Measurements from ENCODE around the gene SDHB.

SDHB gene

GRCh38 chr1:17053685-17054410, at the start of gene SDHB:
Gene SDHB, minus strand, starts transcription at chr1:17054032. Its CDS starts 13 bp downstream, at chr1:17054019.
- peak; percentile 99 for DNase-seq (ENCODE audit: low read depth)

GRCh38 chr1:17102232-17102631, 48.4 kb upstream of the SDHB start:
- no peak for DNase-seq (ENCODE audit: low read depth)

GRCh38 chr1:17101261-17101660, 47.4 kb upstream of the SDHB start:
- no peak for DNase-seq (ENCODE audit: low read depth)

DNA sequence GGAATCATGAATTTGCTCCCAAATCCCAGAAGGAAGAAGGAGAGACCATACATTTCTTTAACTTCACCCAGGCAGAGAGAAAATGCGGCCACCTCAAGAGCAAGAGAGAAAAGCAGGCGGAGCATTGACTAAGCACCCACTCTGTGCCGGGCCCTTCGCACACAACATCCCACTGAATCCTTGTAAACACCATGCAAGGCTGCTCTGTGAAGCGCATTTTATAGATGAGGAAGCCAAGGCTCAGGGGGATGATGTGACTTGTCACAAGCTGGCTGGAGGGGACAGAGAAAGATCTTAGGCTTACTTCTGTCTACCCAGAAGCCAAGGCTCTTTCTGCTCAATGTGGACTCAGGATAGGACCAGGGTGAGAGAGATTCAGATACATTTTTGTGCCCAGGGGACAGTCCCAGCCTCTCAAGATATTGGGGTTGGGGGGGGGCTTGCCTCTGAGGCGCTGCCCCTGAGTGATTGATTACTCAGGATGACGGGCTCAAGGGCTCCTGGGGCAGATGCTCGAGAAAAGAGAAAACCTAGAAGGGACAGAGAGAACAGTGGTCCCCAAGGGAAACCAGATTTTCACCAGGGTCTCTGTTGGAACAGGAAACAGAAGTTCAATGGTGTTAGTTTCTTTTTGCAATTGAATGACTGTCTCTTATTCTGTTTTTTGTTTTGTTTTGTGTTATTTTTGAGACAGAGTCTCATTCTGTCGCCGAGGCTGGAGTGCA, 45.9 kb upstream of the SDHB start:
- no peak for DNase-seq (ENCODE audit: low read depth)

- DNase-seq (ENCODE audit: low read depth), result no peak
Measured at GRCh38 chr1:17098446-17099317, 44.9 kb upstream of the SDHB start.

- no peak for DNase-seq (ENCODE audit: low read depth)
Measured at GRCh38 chr1:17097787-17098186, 44.0 kb upstream of the SDHB start.

GRCh38 chr1:17097147-17097546, 43.3 kb upstream of the SDHB start:
- DNase-seq (ENCODE audit: low read depth), result no peak

DNA sequence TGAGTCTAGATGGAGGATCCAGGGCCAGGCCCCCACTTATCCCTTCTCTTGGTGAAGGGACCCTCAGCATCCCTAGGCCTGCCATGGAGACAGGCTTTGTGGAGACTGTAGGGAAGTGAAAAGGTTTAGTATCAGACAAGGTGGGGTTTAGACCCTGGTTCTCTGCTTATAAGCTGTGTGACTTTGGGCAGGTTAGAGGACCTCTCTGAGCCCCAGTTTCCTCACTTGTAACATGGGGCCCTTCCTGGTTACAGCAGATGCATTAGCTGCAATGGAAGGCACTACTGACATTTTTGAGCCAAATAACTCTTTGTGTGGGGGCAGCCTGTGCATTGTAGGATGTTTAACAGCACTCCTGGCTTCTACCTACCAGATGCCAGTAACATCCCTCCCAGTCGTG, 42.8 kb upstream of the SDHB start:
- no peak for DNase-seq (ENCODE audit: low read depth)

GRCh38 chr1:17095141-17095540, 41.3 kb upstream of the SDHB start:
- no peak for DNase-seq (ENCODE audit: low read depth)

DNA sequence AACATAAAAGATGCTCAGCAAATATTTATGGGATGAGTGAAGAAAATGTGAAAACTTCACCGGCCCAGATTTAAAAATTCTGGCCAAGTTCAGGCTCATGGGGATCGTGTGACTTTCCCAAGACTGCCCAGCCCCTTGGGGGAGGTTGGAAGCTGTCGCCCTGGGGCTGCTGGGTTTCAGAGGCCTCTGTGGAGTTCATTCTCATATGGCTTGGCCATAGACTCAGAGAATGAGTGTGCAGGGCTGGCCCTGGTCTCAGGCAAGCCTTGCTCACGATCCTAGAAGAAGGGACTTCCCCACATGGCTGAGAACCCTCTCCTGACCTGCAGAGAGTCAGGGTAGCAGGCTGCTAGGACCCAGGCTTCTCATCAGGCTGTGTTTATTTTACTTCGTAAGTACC, 40.8 kb upstream of the SDHB start:
- DNase-seq (ENCODE audit: low read depth), result no peak

DNA sequence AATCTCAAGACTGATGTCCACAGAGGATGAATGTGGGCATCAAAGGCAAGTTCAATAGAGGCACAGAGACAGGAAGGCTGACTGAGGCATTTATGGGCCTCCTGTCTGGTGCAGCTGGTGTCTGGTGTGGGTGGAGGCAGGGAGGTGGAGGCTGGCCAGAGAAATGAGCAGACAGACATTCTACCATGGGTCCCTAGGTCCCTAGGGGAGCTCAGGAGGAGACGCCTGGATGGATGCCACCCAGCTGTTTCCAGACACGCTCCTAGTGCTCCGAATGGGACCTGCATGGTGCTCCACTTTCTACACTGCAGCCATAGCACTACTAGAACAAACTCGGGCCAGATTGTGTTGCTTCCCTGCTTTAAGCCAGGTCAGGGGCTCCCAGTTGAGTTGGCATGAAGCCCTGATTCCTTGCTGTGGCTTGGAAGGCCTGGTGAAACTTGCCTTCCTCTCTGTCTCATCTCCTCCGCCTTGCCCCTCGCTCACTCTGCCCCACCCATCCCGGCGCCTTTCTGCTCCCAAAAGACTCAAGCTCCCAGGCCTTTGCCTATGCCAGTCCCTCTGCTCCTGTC, 40.1 kb upstream of the SDHB start:
- DNase-seq (ENCODE audit: low read depth), result no peak

GRCh38 chr1:17091252-17091651, 37.4 kb upstream of the SDHB start:
- DNase-seq (ENCODE audit: low read depth), result no peak

- DNase-seq (ENCODE audit: low read depth), result no peak
Measured at GRCh38 chr1:17089506-17089905, 35.7 kb upstream of the SDHB start.

- no peak for DNase-seq (ENCODE audit: low read depth)
Measured at GRCh38 chr1:17086751-17087150, 32.9 kb upstream of the SDHB start.

- DNase-seq (ENCODE audit: low read depth), result no peak
Measured at GRCh38 chr1:17084787-17085186, 31.0 kb upstream of the SDHB start.

- DNase-seq (ENCODE audit: low read depth), result no peak
Measured at GRCh38 chr1:17082761-17083160, 28.9 kb upstream of the SDHB start.

- no peak for DNase-seq (ENCODE audit: low read depth)
Measured at GRCh38 chr1:17081439-17081838, 27.6 kb upstream of the SDHB start.

DNA sequence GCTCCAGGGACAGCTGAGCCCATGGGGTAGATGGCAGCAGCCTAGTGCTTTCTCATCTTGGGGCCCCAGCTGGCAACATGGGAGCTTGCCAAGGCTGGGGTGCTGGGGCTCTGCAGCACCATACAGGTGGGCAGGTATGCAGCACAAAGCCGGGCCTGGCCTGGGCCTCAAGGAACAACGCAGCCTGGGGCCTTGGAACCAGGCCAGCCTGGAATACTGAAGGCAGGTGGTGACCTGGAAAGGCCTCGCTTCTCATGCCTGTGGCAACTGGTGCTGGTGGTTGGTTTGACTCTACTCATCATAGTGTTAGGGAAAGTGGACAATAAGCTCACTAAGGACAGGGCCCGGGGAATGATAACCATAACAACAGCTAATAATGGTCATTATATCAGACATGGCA, 27.0 kb upstream of the SDHB start:
- DNase-seq (ENCODE audit: low read depth), result no peak

GRCh38 chr1:17080085-17080759, 26.4 kb upstream of the SDHB start:
- DNase-seq (ENCODE audit: low read depth), result no peak

- no peak for DNase-seq (ENCODE audit: low read depth)
Measured at GRCh38 chr1:17078991-17079868, 25.4 kb upstream of the SDHB start.
